ENCODE results near the gene SLC27A5. TPM values are rescaled to one million over a fixed set of nuclear protein-coding genes. Genes with fewer than 3 reads are reported as not detected.
A peak's percentile ranks its signal among the peaks of the same experiment; 100 is the strongest.

The SLC27A5 gene
- total and polyA plus RNA-seq, 4 donors, result 9.5 to 25.5 (median 22.9) TPM

DNA sequence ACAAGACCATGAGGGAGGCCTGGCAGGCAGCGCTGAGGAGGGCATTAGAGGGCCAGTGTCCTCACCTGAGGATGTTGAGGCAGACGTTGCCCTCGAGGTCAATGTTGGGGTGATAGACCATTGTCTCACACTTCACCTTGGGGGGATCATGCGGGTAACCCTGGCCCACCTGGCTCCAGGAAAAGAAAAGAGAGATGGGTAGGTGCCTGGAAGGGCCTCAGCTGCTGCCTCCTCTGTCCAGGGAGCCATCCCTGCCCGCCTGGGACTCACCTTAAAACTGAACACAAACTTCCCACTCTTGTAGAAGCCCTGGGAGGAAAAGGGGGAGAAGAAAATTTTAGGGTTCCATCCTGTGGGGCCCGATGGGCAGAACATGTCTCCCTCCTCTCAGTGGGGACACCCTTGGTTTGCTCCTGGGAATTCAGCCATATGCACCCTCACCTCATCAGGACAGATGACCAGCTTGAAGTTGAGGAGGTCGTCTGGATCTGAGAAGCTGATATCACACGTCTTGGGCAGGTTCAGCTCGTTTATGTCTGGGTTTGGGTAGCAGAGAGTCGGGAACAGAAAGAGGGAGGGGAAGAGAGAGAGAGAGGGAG, 44.9 kb upstream of the SLC27A5 start:
- DNase-seq (ENCODE audit: low read depth in 4 of 6, low spot score in 6 of 6), result no peak

DNA sequence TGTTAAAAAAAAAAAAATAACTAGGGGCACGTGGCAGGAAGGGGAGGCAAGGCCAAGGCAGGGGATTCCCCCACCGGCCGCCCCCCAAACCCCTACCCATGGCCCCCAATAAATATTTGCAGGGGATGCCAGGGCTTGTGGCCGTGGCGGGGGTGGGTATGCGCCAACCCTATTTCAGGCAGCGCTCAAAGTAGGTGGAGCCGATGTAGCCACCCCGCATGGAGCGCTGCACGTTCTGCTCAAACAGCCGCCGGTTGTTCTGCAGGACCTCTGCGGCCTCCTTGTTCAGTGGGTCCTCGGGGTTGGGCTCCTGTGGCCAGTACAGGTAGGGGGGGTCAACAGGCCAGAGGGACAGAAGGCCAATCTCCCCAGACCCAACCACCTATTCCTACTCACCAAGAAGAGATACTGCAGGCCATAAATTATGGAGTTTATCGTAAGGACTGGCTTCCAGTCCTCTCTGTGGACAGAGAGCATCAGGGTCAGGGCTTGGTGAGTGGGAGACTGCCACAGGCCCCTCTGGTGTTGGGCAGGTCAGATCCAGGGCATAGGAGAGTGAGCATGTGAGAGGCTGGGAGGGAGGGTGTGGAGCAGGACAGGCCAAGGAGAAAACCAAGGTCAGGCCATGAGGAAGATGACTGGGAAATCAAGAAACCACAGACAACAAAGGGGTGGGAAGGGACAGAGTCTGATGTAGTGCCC, 44.3 kb upstream of the SLC27A5 start:
- no peak for DNase-seq (ENCODE audit: low read depth in 4 of 6, low spot score in 6 of 6)
- Histone ChIP-seq H3K4me3 (ENCODE audit: low read depth, low read length) (no peak overlapping the region), H3K36me3 (ENCODE audit: control insufficient read depth, insufficient read depth, low read length) (peaks cover 47% of the 10 kb centered on the region), H3K27ac (ENCODE audit: low read depth, low read length) (peak overlapping the region; percentile 97), H3K27me3 (ENCODE audit: control insufficient read depth, insufficient read depth, low read length) (no peaks in the 10 kb centered on the region), H3K4me1 (ENCODE audit: control insufficient read depth, insufficient read depth, low read length) (peaks cover 67% of the 10 kb centered on the region), H3K9me3 (ENCODE audit: control insufficient read depth, insufficient read depth, low read length) (no peaks in the 10 kb centered on the region)
- 92% methylated on average over 5 of the region's 16 CpGs for WGBS (ENCODE audit: insufficient coverage)

More for the DNA sequence above, 44.9 kb upstream of the SLC27A5 start:
- H3K9me3 ChIP-seq (ENCODE audit: control insufficient read depth, insufficient read depth, low read length), result no peaks in the 10 kb centered on the region
- peaks cover 74% of the 10 kb centered on the region for H3K4me1 ChIP-seq (ENCODE audit: control insufficient read depth, insufficient read depth, low read length)
- H3K4me3 ChIP-seq (ENCODE audit: low read depth, low read length), result no peak overlapping the region
- 68% methylated on average over 7 of the region's 10 CpGs for WGBS (ENCODE audit: insufficient coverage)
- H3K36me3 ChIP-seq (ENCODE audit: control insufficient read depth, insufficient read depth, low read length), result peaks cover 41% of the 10 kb centered on the region
- no peaks in the 10 kb centered on the region for H3K27me3 ChIP-seq (ENCODE audit: control insufficient read depth, insufficient read depth, low read length)
- no peak overlapping the region for H3K27ac ChIP-seq (ENCODE audit: low read depth, low read length)

DNA sequence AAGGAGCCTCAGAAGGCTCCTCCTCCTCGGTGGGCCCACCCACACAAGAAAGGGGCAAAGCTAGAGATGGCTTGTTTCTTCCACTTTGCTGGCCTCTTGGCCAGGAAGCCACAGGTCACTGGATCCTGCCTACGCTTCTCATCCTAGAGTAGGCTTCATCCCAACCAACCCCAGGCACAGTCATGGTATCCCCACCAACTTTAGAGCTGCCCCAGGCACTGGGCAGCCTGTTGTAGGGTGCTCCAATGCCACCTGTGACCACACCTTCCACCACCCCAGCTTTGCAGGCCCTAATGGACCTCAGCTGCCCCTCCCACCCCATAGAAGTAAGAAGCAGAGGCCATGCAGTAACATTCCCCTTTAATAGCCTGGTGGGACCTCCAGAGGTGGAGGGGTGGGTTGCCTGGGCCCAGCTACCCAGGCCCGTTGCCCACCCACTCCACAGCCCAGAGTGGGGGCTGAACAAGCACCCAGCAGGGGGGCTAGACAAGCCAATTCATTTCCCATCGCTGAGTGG, 43.6 kb upstream of the SLC27A5 start:
- Histone ChIP-seq H3K27me3 (ENCODE audit: control insufficient read depth, insufficient read depth, low read length) (no peaks in the 10 kb centered on the region), H3K27ac (ENCODE audit: low read depth, low read length) (peak overlapping the region; percentile 97), H3K36me3 (ENCODE audit: control insufficient read depth, insufficient read depth, low read length) (peaks cover 54% of the 10 kb centered on the region), H3K4me3 (ENCODE audit: low read depth, low read length) (peak overlapping the region; percentile 82), H3K4me1 (ENCODE audit: control insufficient read depth, insufficient read depth, low read length) (peaks cover 63% of the 10 kb centered on the region), H3K9me3 (ENCODE audit: control insufficient read depth, insufficient read depth, low read length) (no peaks in the 10 kb centered on the region)
- DNase-seq (ENCODE audit: low read depth in 4 of 6, low spot score in 6 of 6), result no peak
- 16% methylated on average over 2 of the region's 4 CpGs for WGBS (ENCODE audit: insufficient coverage)

DNA sequence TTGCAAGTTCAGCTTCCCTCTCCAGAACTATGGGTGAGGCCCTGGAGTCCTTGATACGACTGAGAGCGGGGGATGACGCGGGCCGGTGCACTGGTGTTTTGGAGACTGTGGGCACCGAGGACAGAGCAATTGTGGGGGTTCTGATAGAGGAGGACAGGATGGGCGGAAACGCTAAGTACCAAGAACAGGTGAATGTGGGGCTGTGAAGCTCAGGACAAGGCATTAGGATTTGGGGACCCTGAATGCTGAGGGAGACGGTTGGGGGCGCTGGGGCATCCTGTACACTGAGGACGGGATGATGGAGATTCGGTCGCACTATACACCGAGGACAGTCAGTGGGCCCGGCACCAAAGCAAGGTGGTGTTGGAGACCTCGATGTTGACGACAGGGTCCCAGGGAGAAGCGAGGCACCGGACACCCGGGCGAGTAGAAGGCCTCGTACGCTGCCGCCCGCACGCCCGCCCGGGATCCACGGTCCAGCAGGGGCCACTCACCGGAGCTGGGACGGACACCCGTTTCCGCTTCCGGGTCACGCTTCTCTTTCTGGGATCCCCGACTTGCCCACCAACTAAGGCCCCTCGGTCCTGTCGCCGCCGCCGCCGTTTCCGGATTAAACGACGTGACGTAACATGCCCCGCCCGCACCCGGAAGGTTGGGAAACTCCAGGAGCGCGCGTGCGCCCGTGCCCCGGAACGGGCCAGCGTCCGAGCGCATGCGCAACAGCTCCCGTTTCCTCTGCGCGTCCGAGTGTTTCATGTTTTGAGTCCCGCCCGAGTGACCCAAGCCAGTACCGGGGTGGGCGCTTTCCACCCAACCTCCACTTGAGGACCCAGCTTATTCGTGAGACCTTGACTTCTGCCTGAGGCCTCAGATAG, 42.9 kb upstream of the SLC27A5 start, which contains the start of gene CHMP2A:
Gene CHMP2A (minus strand): TSS at position 612 of the 875 bp plus-strand sequence. CDS start 893 bp downstream, outside the sequence.
- 1% methylated on average over 69 of the region's 69 CpGs for WGBS (ENCODE audit: insufficient coverage)
- peak within 1 kb of the TSS; percentile 97 for H3K27ac ChIP-seq (ENCODE audit: low read depth, low read length)
- no peaks in the 10 kb centered on the region for H3K9me3 ChIP-seq (ENCODE audit: control insufficient read depth, insufficient read depth, low read length)
- peaks cover 56% of the 10 kb centered on the region for H3K4me1 ChIP-seq (ENCODE audit: control insufficient read depth, insufficient read depth, low read length)
- peak; percentile 84 to 99 (median 94) for DNase-seq (ENCODE audit: low read depth in 4 of 6, low spot score in 6 of 6)
- peak within 1 kb of the TSS; percentile 82 for H3K4me3 ChIP-seq (ENCODE audit: low read depth, low read length)
- peaks cover 61% of the 10 kb centered on the region for H3K36me3 ChIP-seq (ENCODE audit: control insufficient read depth, insufficient read depth, low read length)
- H3K27me3 ChIP-seq (ENCODE audit: control insufficient read depth, insufficient read depth, low read length), result no peaks in the 10 kb centered on the region

DNA sequence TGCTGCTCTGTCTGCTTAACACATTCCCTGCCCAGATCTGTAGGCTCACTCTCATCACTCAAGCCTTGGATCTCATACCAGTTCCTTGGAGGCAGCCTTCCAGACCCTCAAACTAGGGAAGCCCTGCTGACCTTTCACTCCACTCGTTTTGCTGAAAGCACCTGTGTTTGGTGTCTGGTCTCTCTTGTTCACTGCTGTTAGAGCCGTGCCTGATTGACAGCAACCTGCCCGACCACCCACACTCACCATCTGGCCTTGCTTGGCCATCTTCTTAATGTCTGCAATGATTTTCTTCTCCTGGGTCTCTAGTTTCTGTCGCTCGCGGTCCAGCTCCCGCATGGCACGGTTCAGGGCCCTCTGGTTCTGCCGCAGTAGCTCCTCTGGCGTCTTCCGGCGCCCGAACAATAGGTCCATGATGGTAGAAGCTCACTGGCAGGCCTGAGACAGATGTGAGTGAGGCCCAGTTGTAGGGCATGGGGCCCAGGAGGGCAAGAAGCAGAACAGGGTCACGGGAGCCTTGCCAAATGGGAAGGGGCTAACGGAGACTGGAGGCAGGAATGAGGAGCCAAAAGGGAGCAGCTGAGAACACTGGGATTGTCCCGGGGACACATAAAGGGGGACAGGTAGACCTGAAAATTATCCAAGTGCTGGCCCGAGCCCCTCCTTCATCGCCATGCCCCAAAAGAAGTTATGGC, 42.2 kb upstream of the SLC27A5 start:
- WGBS (ENCODE audit: insufficient coverage), result 24% methylated on average over 18 of the region's 18 CpGs
- no peak for DNase-seq (ENCODE audit: low read depth in 4 of 6, low spot score in 6 of 6)

DNA sequence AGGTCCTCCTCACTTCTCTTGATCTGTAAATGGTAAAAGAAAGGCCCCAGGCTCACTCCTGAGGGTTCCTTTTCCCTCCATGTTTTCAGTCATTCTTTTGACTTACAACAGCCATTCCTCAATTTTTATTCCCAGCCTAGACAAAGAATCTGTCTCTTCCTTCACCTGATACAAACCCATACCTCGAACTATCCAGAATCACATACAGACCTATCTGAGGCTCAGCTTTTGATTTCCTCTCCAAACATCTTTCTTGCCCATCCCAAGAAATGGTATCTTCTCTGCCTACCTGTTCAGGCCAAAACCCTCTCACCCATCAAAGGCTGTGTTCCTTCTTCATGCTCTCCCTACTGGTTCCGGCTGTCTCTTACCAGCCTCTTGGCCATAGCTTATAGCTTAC, 40.9 kb upstream of the SLC27A5 start:
- Histone ChIP-seq H3K9me3 (ENCODE audit: control insufficient read depth, insufficient read depth, low read length) (no peaks in the 10 kb centered on the region), H3K27ac (ENCODE audit: low read depth, low read length) (no peak overlapping the region), H3K27me3 (ENCODE audit: control insufficient read depth, insufficient read depth, low read length) (no peaks in the 10 kb centered on the region), H3K36me3 (ENCODE audit: control insufficient read depth, insufficient read depth, low read length) (peaks cover 82% of the 10 kb centered on the region), H3K4me3 (ENCODE audit: low read depth, low read length) (no peak overlapping the region), H3K4me1 (ENCODE audit: control insufficient read depth, insufficient read depth, low read length) (peaks cover 45% of the 10 kb centered on the region)
- DNase-seq (ENCODE audit: low read depth in 4 of 6, low spot score in 6 of 6), result no peak
- WGBS (ENCODE audit: insufficient coverage), result 100% methylated on average over 1 of the region's 2 CpGs

More for the DNA sequence above, 42.2 kb upstream of the SLC27A5 start:
- Histone ChIP-seq H3K27me3 (ENCODE audit: control insufficient read depth, insufficient read depth, low read length) (no peaks in the 10 kb centered on the region), H3K9me3 (ENCODE audit: control insufficient read depth, insufficient read depth, low read length) (no peaks in the 10 kb centered on the region), H3K4me3 (ENCODE audit: low read depth, low read length) (peak overlapping the region; percentile 82), H3K36me3 (ENCODE audit: control insufficient read depth, insufficient read depth, low read length) (peaks cover 69% of the 10 kb centered on the region), H3K4me1 (ENCODE audit: control insufficient read depth, insufficient read depth, low read length) (peaks cover 49% of the 10 kb centered on the region), H3K27ac (ENCODE audit: low read depth, low read length) (peak overlapping the region; percentile 97)

DNA sequence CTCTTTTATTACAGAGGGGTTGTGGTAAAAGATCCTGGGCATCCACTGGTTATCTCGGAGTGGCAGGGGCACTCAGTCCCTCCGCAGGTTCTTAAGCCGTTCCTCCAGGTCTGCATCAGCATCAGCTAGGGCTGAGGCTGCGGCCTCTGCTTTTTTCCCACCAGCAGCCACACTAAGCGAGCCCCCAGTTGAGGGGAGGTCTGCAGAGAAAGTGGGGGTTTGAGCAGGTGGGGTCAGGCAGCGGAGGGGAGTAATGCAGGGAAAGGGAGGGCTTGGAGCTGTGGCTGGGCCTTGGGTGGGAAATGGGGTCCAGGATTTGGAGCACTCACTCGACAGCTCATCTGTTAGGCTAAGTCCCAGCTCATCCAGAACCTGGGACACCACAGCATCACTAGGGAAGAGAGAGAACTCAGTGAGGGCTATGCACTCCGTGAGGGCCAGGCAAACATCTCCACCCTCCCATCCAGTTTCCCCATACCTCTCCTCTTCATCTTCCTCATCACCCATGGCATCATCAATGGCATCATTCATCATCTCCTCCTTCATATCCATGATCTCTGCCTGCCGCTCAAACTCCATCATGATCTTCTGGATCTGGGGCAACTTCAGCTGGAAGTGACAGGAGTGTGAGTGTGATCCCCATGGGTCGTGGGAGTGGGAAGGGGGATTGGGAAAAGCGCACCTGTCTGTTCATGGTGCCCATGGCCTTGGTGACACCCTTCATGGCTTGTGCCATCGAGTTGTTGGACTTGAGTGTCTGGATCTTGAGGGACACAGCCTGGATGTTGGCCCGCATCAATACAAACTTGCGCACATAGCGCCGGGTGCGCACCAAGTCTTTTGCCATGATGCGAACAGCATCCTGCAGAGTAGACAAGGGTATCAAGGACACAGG, 40.0 kb upstream of the SLC27A5 start:
- WGBS (ENCODE audit: insufficient coverage), result 97% methylated on average over 12 of the region's 18 CpGs
- no peak overlapping the region for H3K4me3 ChIP-seq (ENCODE audit: low read depth, low read length)
- H3K27me3 ChIP-seq (ENCODE audit: control insufficient read depth, insufficient read depth, low read length), result no peaks in the 10 kb centered on the region
- peaks cover 37% of the 10 kb centered on the region for H3K4me1 ChIP-seq (ENCODE audit: control insufficient read depth, insufficient read depth, low read length)
- H3K27ac ChIP-seq (ENCODE audit: low read depth, low read length), result no peak overlapping the region
- no peak for DNase-seq (ENCODE audit: low read depth in 4 of 6, low spot score in 6 of 6)
- no peaks in the 10 kb centered on the region for H3K9me3 ChIP-seq (ENCODE audit: control insufficient read depth, insufficient read depth, low read length)
- peaks cover 86% of the 10 kb centered on the region for H3K36me3 ChIP-seq (ENCODE audit: control insufficient read depth, insufficient read depth, low read length)

DNA sequence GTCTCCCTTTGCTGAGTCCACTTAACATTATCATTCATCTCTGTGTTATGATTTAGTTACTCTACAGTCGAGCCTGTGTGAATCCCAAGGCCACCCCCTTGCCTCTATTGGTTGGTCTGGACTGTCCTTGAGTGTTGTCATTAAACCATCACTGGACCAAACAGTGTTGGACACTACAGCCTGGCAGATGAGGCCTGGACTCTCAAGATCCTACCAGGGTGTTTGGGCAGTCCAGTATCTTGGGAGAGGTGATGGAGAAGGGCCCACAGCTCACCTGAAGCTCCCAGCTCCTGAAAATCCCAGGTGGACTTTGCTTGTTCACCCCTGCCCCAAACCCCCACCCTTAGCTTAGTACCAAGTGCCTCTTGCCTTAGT, 39.3 kb upstream of the SLC27A5 start:
- WGBS (ENCODE audit: insufficient coverage), result 75% methylated on average over 1 of the region's 1 CpG
- H3K36me3 ChIP-seq (ENCODE audit: control insufficient read depth, insufficient read depth, low read length), result peaks cover 86% of the 10 kb centered on the region
- no peak overlapping the region for H3K4me3 ChIP-seq (ENCODE audit: low read depth, low read length)
- no peaks in the 10 kb centered on the region for H3K27me3 ChIP-seq (ENCODE audit: control insufficient read depth, insufficient read depth, low read length)
- H3K4me1 ChIP-seq (ENCODE audit: control insufficient read depth, insufficient read depth, low read length), result peaks cover 35% of the 10 kb centered on the region
- no peak for DNase-seq (ENCODE audit: low read depth in 4 of 6, low spot score in 6 of 6)
- H3K9me3 ChIP-seq (ENCODE audit: control insufficient read depth, insufficient read depth, low read length), result no peaks in the 10 kb centered on the region
- no peak overlapping the region for H3K27ac ChIP-seq (ENCODE audit: low read depth, low read length)
